ENCODE data around the gene LAMTOR3.

The LAMTOR3 gene, protein sequence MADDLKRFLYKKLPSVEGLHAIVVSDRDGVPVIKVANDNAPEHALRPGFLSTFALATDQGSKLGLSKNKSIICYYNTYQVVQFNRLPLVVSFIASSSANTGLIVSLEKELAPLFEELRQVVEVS

GRCh38 chr4:99894161-99894997 lies at the start of gene LAMTOR3:
Gene LAMTOR3, minus strand, starts transcription at chr4:99894427. Its CDS starts 464 bp downstream, at chr4:99893963.
- peak; percentile 81 for DNase-seq (ENCODE audit: low read depth)

- DNase-seq (ENCODE audit: low read depth) = no peak
Measured at GRCh38 chr4:99938243-99938753, 44.1 kb upstream of the LAMTOR3 start.

- DNase-seq (ENCODE audit: low read depth) = no peak
Measured at GRCh38 chr4:99934891-99935290, 40.7 kb upstream of the LAMTOR3 start.

GRCh38 chr4:99927566-99927965 lies 33.3 kb upstream of the LAMTOR3 start:
- DNase-seq (ENCODE audit: low read depth) = no peak

DNA sequence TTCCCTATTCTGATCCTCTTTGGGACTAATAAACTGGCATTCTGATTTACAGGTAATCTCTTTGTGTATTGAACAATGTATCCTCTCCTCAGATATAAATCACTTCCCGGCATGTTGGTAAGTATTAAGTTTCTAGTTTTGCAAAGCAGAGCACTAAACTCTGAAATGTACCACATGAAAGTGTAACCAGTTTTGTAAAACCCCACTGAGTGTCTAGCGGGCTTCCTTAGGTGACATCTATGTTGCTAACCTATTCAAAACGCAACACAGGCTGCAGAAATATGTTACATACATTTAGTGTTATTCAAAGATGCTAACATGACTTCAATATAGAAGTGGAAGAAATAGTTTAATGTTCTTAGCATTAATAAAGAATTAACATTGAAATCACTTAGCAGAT lies 26.9 kb upstream of the LAMTOR3 start:
- no peak for DNase-seq (ENCODE audit: low read depth)

GRCh38 chr4:99918656-99919055 lies 24.4 kb upstream of the LAMTOR3 start:
- DNase-seq (ENCODE audit: low read depth) = no peak

DNA sequence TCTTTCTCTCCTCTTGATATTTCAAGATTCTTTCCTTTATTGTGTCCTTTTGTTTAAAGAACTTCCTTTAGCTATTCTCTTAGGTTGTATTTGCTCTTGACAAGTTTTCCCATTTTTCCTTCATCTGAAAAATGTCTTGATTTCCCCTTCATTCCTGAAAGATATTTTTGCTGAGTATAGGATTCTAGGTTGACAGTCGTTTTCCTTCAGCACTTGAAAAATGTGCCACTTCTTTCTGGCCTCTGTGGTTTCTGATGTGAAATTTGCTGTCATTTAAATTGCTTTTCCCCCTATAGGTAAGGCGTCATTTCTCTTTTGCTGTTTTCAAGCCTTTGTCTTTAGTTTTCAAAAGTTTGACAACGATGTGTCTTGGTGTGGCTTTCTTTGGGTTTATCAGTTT lies 23.3 kb upstream of the LAMTOR3 start:
- no peak for DNase-seq (ENCODE audit: low read depth)

DNA sequence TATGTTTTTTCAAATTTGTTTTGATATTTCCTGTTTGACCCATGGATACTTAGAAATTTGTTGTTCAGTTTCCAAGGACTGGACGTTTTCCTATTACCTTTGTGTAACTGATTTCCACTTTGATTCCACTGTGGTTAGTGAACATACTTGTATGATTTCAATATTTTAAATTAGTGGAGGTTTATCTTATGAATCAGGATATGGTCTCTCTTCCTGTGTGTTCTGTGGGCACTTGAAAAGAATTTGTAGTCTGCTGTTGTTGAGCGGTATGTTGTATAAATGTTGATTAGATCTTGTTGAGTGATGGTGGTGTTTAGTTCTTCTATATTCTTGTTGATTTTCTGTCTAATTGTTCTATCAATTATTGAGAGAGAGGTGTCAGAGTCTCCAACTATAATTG lies 21.2 kb upstream of the LAMTOR3 start:
- no peak for DNase-seq (ENCODE audit: low read depth)

GRCh38 chr4:99894998-99895397 lies 771 bp upstream of the LAMTOR3 start:
- no peak for DNase-seq (ENCODE audit: low read depth)

- no peak for DNase-seq (ENCODE audit: low read depth)
Measured at GRCh38 chr4:99893839-99894160, 427 bp downstream of the LAMTOR3 start.

DNA sequence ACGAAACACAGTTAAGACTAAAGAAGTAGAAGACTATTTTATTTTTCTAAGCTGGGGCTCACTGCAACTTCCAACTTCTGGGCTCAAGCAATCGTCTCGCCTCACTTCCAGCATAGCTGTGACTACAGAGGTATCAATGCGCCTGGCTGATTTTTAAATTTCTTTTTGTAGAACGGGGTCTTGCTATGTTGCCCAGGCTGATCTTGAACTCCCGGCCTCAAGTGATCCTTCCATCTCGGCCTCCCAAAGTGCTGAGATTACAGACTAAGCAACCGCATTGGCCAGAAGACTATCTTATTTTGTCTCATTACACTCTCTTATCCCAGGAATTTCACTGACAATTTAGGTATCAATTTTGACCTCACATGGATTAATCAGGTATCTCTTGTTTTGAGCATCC lies 1.2 kb downstream of the LAMTOR3 start:
- DNase-seq (ENCODE audit: low read depth) = no peak

- DNase-seq (ENCODE audit: low read depth) = no peak
Measured at GRCh38 chr4:99891351-99891750, 2.9 kb downstream of the LAMTOR3 start.

- no peak for DNase-seq (ENCODE audit: low read depth)
Measured at GRCh38 chr4:99887837-99888236, 6.4 kb downstream of the LAMTOR3 start.

DNA sequence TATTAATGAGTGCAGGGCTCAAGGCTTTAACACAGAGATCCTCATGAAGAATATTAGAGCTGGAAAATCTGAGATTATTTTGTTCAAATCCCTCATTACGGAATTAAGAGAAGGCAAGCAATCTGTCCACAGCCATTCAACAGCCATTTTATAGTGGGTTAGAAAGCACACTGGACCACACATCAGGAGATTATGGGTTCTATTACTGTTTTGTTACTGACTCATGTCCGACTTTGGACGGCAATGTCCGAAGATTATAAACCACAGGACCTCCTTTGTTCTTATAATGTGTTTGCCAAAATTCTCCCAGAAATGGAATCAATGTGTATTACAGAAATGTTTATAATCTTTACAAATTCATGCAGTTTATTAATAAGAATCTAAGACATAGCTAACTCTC lies 8.1 kb downstream of the LAMTOR3 start:
- DNase-seq (ENCODE audit: low read depth) = no peak

DNA sequence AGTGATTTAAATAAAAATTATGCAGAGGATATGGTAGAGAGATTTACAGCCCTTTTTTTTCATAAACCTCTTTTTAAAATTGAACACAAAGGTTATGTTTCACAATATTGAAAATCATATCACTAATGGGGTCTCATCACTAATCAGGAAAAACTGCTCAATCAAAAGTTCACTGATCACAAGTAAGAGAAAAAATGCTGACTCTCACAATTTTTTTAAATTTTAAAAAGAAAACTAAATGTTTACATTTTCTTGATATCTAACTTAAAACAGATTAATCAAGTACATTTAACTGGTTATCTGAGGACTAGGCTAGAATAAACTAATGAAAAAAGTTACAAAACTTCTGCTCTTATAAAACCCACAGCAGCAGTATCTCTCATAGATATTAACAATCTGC lies 8.5 kb downstream of the LAMTOR3 start:
- no peak for DNase-seq (ENCODE audit: low read depth)

- no peak for DNase-seq (ENCODE audit: low read depth)
Measured at GRCh38 chr4:99885063-99885664, 9.1 kb downstream of the LAMTOR3 start.

- no peak for DNase-seq (ENCODE audit: low read depth)
Measured at GRCh38 chr4:99879458-99879857, 14.8 kb downstream of the LAMTOR3 start.

DNA sequence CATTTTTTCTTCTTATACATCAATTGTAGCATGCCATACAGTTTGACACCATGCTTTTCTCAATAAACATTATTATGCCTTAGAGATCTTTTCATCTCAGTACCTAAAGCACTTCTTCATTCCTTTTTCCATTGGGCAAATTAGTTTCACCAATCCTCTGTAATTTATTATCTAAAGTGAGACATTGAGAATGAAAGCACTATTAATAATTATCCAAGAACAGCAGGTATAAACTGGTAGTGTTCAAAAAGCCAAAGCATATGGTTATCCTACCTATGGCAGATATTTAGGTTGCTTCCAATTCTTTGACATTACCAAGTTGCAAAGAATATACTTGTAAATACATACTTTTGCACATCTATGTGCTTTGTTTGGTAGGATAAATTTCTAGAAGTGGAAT lies 15.6 kb downstream of the LAMTOR3 start:
- DNase-seq (ENCODE audit: low read depth) = no peak

DNA sequence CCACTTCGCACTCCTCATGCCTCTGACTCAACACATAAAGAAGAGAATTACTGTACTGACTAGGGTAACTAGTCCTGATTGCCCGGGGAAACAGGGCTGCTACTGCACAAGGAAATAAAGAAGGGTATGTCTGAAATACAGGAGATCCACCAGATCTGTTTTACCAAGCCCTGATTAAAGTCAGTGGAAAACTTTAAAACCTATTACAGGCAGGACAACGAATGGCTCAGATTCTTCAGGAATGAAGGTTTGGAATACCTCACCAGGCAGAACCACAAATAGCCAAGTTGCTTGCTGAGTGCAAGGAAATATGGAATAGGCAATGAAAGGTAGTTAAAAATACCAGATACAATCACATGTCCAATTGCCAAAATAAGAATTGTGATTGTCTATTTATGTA lies 17.3 kb downstream of the LAMTOR3 start:
- no peak for DNase-seq (ENCODE audit: low read depth)

- DNase-seq (ENCODE audit: low read depth) = no peak
Measured at GRCh38 chr4:99875071-99875470, 19.2 kb downstream of the LAMTOR3 start.

DNA sequence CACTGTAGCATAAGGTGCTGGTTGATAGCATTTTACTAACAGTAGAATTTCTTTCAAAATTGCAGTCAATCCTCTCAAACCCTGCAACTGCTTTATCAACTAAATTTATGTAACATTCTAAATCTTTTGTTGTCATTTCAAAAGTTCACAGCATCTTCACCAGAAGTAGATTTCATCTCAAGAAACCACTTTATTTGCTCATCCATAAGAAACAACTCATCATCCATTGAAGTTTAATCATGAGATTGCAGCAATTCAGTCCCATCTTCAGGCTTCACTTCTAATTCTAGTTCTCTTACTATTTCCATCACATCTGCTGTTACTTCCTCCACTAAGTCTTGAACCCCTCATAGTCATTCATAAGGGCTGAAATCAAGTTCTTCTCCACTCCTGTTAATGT lies 21.7 kb downstream of the LAMTOR3 start:
- DNase-seq (ENCODE audit: low read depth) = no peak

- DNase-seq (ENCODE audit: low read depth) = no peak
Measured at GRCh38 chr4:99868126-99868596, 26.1 kb downstream of the LAMTOR3 start.

DNA sequence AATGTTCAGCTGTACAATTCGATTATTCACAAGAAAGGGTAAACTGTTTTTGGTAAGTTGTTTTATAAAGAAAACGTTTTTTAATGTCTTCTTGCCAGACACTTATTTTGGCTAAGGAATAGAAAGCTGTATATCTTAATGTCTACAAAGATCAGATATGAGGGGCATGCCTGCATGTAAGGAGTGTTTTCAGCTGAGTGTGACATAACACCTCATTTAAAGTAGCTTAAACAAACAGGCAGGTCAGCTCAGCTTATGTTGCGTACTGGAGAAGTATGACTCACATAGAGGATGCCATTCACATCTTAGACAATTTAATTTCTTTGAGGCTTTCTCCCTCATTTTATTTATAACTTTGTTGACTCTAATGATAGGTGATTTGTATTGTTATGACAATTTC lies 30.4 kb downstream of the LAMTOR3 start:
- DNase-seq (ENCODE audit: low read depth) = no peak

All from stimulated activated CD8-positive, alpha-beta memory T cell treated with anti-CD3 and anti-CD28 coated beads, Interleukin-12 subunit alpha, Interleukin-12 subunit beta, amount 100 ng/mL, for 4 hours (primary cell).